GM21737 (cell line): ENCODE results near the gene GPSM1.
"Not testable (repeated sequence)": the region's sequence is repeated elsewhere in the genome, so short reads cannot be mapped to it uniquely, and the experiment has no call there.

Experiments used
- ATAC-seq: cut with Tn5 transposase; IDR thresholded peaks from one replicate; pipeline ENCODE4 v1.9.1; 2021; ENCODE audit warnings: mild to moderate bottlenecking, moderate library complexity; ENCODE audit not compliant: unreplicated experiment

GPSM1 gene

DNA sequence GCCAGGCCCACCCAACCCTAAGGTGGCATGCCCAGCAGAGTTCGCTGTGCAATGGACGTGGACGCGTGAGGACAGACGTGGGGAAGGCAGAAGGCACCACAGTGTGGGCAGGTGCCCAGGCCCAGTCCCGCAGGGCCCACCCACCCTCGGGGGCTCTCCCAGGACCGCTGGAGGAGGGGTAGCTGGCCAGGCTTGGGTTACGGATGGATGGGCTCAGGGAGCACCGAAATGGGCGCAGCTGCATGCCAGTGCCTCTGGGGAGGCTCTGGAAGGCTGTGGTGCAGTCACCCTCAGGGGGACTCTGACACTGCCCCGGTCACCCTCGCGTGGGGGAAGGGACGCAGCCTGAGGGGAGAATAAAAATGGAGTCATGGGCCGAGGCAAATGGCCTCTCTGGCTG lies 9.6 kb upstream of the GPSM1 start:
- no peak for ATAC-seq

- ATAC-seq = no peak
Observed at GRCh38 chr9:136318111-136318775, 9.1 kb upstream of the GPSM1 start.

- ATAC-seq = no peak
Observed at GRCh38 chr9:136318776-136319241, 8.5 kb upstream of the GPSM1 start.

- not testable (repeated sequence) for ATAC-seq
Observed at GRCh38 chr9:136319244-136319643, 8.1 kb upstream of the GPSM1 start.

GRCh38 chr9:136319955-136320354 lies 7.4 kb upstream of the GPSM1 start:
- ATAC-seq = not testable (repeated sequence)

- not testable (repeated sequence) for ATAC-seq
Observed at GRCh38 chr9:136320972-136321371, 6.4 kb upstream of the GPSM1 start.

- ATAC-seq = no peak
Observed at GRCh38 chr9:136321561-136321960, 5.8 kb upstream of the GPSM1 start.

- no peak for ATAC-seq
Observed at GRCh38 chr9:136322756-136323330, 4.5 kb upstream of the GPSM1 start.

DNA sequence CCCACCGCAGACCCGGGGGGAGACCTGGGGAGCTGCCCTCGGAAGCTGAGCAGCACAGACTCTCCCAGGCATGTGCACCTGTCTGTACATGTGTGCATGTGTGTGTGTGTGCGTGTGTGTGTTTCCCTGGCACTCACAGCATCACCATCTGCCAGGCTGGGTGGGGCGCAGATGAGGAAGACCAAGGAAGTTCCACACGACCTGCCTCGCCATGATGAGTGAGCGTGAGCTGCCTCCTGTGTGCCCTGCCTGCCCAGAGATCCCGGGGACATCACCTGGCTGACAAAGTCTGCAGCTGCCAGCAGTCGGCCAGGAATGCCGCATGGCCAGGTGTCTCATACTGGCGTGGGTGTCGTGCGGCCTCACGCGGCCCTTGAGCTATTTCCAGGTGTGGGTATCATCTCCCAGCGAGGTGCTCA lies 4.0 kb upstream of the GPSM1 start:
- no peak for ATAC-seq

DNA sequence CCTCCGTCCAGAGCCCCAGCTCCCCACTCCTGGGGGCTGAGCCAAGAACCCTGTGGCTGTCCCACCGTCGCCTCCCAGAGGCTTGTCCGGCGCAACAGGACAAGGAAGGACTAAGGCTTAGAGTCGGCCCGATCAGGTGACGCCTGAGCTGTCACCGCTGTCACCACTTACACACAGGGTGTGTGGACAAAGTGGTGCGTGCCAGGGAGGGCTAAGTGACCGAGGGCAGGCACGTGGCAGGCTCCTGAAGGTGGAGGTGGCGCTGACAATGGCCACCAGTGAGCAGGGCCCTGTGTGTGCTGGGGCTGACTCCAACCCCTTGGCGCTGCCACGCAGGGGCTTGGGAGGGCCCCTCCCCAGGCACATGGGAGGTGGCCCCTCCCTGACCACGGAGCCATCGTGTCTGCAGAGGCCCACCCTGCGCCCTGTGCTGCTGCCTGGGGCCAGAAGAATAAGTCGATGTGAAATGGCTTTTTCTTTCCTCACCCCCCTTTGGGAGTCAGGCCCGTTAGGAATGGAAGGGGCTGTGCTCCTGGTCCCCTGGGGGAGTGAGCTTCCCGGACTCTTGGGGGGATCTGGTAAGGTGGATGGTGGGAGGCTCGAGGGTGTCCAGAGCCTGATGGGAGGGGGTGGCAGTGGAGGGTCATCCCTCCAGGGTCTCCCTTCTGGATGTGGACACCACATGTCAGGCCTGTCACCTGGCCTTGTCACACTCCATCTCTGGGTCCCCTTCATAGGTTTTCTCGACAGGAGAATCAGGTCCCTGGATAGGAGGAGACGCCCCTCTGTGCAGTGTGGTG lies 2.6 kb upstream of the GPSM1 start:
- ATAC-seq = no peak

GRCh38 chr9:136325358-136325757 lies 2.0 kb upstream of the GPSM1 start:
- no peak for ATAC-seq

GRCh38 chr9:136326061-136326760 lies 1.1 kb upstream of the GPSM1 start:
- ATAC-seq = no peak

DNA sequence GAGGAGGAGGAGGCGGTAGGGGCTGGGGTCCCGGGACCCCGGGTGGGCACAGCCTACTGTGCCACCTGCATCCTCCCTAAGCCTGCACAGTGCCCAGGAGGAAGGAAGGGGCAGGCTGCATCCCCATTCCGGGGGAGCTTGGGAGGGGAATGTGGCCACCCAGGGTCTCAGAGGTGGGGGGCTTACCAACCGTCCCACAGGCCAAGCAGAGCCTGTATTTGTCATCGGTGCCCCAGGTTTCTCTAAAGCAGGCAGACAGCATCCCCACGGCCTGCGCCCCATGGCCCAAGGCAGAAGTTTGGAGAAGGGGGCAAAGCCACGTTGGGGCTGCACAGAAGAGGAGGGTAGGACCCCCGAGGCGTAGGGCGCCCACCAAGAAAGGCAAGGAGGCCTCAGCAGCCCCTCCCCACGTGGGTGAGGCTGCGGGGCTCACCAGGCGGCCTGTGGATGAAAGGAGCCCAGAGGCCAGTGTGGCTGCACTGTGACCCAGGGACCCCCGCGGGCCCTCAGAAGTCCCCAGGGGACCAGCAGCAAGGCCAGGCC lies 507 bp upstream of the GPSM1 start:
- ATAC-seq = no peak

DNA sequence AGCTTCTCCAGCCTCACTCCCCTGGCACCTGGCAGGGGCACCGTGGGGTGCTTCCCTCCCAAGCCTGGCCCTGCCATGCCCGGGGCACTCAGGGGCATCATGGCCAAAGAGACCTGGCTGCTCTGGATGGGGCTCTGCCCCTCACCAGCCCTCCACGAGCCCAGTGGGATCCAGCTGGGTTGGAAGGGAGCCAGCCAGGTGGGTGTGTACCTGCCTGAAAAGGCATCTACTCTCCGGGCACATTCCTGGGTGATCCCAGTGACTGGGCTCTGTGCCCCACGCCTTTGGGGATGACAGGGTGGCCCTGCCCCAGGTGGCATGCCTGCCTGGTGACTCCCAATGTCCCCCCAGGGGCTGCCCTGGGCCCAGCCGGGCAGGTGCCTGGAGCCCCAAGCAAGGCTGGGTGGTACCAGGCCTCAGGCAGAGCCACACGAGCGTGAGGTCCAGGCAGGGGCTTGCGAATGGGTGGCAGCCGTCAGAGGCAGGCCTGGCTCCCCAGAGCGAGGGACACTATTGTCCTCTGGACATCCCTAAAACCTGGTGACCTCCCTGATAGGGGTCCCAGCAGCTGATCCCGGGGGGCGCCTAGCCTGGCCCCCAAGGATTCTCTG lies 777 bp downstream of the GPSM1 start:
- ATAC-seq = no peak

DNA sequence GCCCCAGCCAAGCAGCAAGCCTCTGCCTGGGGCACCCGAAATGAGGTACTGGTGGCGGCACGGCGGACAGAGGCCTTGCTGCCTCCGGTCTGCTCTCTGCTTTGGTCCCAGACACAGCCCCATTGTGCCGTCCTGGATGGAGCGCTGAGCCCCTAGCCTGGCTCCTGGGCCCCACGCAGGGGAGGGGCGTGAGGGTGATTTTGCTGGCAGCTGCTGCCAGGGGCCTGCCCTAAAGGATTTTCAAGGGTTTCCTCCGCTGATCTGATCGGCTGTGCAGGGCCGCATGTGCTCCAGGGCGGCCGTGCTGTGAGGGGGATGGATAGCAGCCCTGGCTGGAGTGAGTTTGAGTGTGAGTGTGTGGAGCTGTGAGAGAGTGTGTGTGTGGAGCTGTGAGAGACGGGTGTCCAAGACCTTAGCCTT lies 1.3 kb downstream of the GPSM1 start:
- no peak for ATAC-seq

- ATAC-seq = no peak
Observed at GRCh38 chr9:136329211-136329627, 1.9 kb downstream of the GPSM1 start.

GRCh38 chr9:136329636-136330405 lies 2.5 kb downstream of the GPSM1 start:
- ATAC-seq = no peak

- no peak for ATAC-seq
Observed at GRCh38 chr9:136330406-136330990, 3.2 kb downstream of the GPSM1 start.

DNA sequence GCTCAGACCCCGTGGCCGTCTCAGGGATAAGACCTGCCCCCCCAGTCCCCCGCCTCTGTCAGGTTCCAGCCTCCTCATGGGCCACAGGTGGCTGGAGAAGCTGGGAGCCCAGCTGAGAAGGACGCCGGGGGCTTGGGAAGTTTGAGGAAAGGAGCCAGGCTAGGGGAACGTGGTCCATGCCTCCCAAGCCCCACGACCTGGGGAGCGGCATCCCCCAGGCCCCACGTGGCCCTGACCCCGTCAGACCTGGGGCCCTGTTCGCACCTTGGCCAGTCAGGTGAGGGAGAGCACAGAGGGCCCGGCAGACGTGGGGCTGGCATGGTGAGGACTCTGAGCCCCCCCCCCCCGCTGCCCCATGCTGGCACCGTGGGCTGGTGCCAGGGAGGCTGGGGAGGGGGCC lies 3.7 kb downstream of the GPSM1 start:
- ATAC-seq = no peak
